Lower leg skin (tissue), 3 donors: ENCODE data around the gene NTRK2.

Experiments
- CTCF ChIP-seq, 3 donors: fragments of 450-650 bp; IDR thresholded peaks; one replicate each; pipeline ENCODE4 v1.5.1; 2016; ENCODE audit warnings: antibody characterized with exemption in 3 of 3, mild to moderate bottlenecking in 3 of 3, moderate library complexity in 2 of 3
- POLR2A ChIP-seq, 2 donors: fragments of 450-650 bp; IDR thresholded peaks; one replicate each; pipeline ENCODE4 v1.6.1; 2016 to 2017; ENCODE audit warnings: antibody characterized with exemption in 2 of 2, mild to moderate bottlenecking in 1 of 2, moderate library complexity in 1 of 2

DNA sequence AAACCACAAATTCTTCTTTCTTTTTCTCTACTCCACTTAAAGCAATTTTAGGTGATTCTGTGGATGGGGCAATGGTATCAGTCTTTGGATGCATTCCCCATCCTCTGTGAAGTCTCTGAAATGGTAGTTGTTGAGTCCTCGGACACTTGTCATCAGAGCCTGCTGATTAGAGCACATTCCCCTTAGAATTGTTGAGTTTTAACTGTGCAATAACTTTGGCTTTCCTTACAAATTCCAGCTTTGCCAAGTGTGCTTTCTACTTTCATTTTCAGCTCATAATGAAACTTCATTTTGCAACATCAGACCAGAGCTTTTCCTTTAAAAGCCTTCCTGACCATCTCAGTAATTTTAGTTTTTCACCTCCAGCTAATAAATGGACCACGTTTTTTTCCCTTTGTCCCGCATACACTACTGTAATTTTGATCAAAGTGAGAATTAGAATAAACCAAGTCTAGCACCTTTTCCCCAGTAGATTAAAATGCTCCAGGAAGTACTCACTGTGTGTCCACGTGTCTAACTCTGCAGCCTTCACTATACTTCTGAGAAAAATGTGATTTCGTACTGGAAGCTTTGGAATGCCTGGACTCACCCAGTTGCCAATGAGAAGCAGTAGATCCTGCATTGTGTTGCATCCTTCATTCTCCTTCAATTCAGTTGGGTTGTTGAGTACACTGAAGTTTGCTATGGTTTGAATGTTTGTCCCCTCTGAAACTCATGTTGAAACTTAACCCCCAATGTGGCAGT is 135.6 kb downstream of the NTRK2 start:
- TF ChIP-seq CTCF (IDR thresholded peaks at IDR 0.05) (no peak), POLR2A (IDR thresholded peaks at IDR 0.05) (no peak)
